Right atrium auricular region (tissue), 2 donors: ENCODE data around the gene GPR180. TPM values are rescaled to one million over a fixed set of nuclear protein-coding genes. Genes with fewer than 3 reads are reported as not detected.
A peak's percentile ranks its signal among the peaks of the same experiment; 100 is the strongest.

Source experiments
- DNase-seq: peaks from one replicate; pipeline ENCODE4 v3.0.0-alpha.2; 2019; ENCODE audit warnings: low spot score
- H3K27ac ChIP-seq, 2 donors: fragments of 200-600 bp; sonication (generic); 1 replicate in 1 of 2; 2 replicates in 1 of 2; pipeline ENCODE4 v1.5.1; 2016 to 2019
- H3K27me3 ChIP-seq, 2 donors: fragments of 200-600 bp; sonication (generic); one replicate each; pipeline versions ENCODE4 v1.5.1 to v1.6.0; 2017 to 2019
- H3K36me3 ChIP-seq: fragments of 200-600 bp; sonication (generic); one replicate; pipeline ENCODE4 v1.5.1; 2016
- H3K4me1 ChIP-seq, 2 donors: fragments of 200-600 bp; sonication (generic); one replicate each; pipeline versions ENCODE4 v1.5.1 to v1.6.0; 2017 to 2019
- H3K4me3 ChIP-seq, 2 donors: fragments of 200-600 bp; sonication (generic); 1 replicate in 1 of 2; 2 replicates in 1 of 2; pipeline ENCODE4 v1.5.1; 2017 to 2019; ENCODE audit warnings: mild to moderate bottlenecking in 1 of 2, moderate library complexity in 1 of 2
- H3K9me3 ChIP-seq, 2 donors: fragments of 200-600 bp; sonication (generic); one replicate each; pipeline ENCODE4 v1.5.1; 2019
- CTCF ChIP-seq, 2 donors: fragments of 200-600 bp; sonication (generic); IDR thresholded peaks; one replicate each; pipeline ENCODE4 v1.5.1; 2019; ENCODE audit warnings: antibody characterized with exemption in 2 of 2
- total RNA-seq, 2 donors: library from RNA; depleted of rRNA; stranded (reverse); fragments of >200 nt; gene quantifications; one replicate each; pipeline ENCODE4 v1.1.0, GENCODE V29; 2016

Gene GPR180
- total RNA-seq, 2 donors from 2014 or later = 3.8 to 5.0 TPM

DNA sequence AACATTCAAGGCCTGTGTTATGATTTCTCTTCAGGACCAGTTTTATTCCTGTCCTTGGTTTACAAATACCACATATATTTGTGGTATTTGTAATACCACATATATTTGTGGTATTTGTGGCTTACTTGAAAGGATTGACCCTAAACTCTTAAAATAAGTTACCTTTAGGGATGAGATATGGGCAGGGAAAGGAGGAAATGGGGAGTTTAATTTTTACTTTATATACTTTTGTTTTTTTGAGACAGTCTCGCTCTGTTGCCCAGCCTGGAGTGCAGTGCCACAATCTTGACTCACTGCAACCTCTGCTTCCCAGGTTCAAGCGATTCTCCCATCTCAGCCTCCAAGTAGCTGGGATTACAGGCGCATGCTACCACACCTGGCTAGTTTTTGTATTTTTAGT, 3.4 kb upstream of the GPR180 start:
- no peak overlapping the region for H3K27ac ChIP-seq
- peaks cover 0 to 20% of the 10 kb centered on the region in 2 donors for H3K4me1 ChIP-seq
- no peak overlapping the region for H3K4me3 ChIP-seq
- H3K9me3 ChIP-seq = no peaks in the 10 kb centered on the region
- H3K36me3 ChIP-seq = no peaks in the 10 kb centered on the region
- DNase-seq = no peak
- no peak for TF ChIP-seq CTCF (IDR thresholded peaks at IDR 0.05)
- H3K27me3 ChIP-seq = no peaks in the 10 kb centered on the region

DNA sequence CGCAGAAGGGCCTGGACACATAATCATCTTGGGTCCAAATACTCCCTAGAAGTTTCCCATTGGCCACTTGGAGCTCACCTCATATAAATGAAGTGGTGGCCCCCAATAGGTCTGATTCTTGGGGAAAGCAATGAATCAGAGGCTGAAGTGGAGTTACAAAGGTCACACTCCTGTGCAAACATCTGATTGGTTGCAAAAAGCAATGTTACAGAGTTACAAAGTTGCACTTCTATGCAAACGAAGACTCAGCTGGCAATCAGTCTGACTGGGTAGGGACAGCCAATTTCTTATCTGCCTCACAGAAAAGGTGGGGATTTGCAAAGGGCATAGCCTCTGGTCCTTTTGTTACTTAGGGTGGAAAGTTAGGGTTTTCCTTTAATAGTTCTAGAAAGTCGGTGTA, 1.8 kb upstream of the GPR180 start:
- Histone ChIP-seq H3K9me3 (no peaks in the 10 kb centered on the region), H3K4me1 (peaks cover 0 to 11% of the 10 kb centered on the region in 2 donors), H3K4me3 (no peak overlapping the region), H3K27me3 (no peaks in the 10 kb centered on the region), H3K36me3 (no peaks in the 10 kb centered on the region), H3K27ac (no peak overlapping the region)
- DNase-seq = no peak
- TF ChIP-seq CTCF (IDR thresholded peaks at IDR 0.05) = no peak

DNA sequence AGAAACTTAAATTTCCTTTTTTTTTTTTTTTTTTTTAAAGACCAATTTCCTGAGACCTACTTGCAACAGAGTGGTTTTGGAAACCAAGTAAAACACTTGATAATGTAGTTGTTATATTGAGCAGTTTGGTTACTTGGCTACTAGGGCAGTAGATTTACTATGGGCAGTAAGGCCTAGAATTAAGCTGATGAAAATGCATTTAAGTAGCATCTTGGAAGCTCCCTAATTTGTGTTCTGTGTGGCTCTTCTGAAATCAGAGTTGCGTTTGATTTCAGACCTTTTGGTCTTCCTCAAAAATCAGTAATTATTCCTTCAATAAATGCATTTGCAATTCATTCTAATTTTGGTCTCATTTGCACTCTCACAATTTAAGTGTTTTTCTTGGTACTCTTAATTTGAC, 810 bp downstream of the GPR180 start:
- DNase-seq = no peak
- Histone ChIP-seq H3K36me3 (peaks cover 10% of the 10 kb centered on the region), H3K9me3 (no peaks in the 10 kb centered on the region), H3K4me3 (peak overlapping the region; percentile 70 to 80), H3K27ac (peak overlapping the region; percentile 88 to 89), H3K27me3 (no peaks in the 10 kb centered on the region), H3K4me1 (no peaks in the 10 kb centered on the region)
- TF ChIP-seq CTCF (IDR thresholded peaks at IDR 0.05) = no peak

- Histone ChIP-seq H3K4me1 (no peaks in the 10 kb centered on the region), H3K27ac (no peak overlapping the region), H3K27me3 (no peaks in the 10 kb centered on the region), H3K9me3 (no peaks in the 10 kb centered on the region), H3K36me3 (peaks cover 21% of the 10 kb centered on the region), H3K4me3 (no peak overlapping the region)
- no peak for TF ChIP-seq CTCF (IDR thresholded peaks at IDR 0.05)
- DNase-seq = no peak
Observed at GRCh38 chr13:94607056-94607455, 5.4 kb downstream of the GPR180 start.

DNA sequence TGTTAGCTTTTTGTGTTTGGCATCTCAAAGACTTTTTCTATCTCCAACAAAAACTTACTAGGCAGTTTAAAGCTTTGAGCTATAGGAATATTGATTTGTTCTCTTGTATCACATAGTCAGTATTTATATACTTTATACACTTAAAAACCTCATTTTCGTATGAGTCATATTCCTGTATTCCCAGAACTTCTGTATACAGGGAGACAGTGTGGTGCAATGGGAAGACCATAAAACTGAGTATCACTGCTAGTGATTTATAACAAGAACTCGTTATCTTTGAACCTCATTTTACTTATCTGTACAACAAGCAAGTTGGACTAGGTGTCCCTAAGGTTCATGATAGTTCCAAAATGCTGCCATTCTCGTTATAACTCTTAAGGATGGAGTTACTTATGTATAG, 6.3 kb downstream of the GPR180 start:
- no peaks in the 10 kb centered on the region for H3K4me1 ChIP-seq
- no peak for DNase-seq
- no peak for TF ChIP-seq CTCF (IDR thresholded peaks at IDR 0.05)
- peaks cover 21% of the 10 kb centered on the region for H3K36me3 ChIP-seq
- H3K27me3 ChIP-seq = no peaks in the 10 kb centered on the region
- H3K9me3 ChIP-seq = no peaks in the 10 kb centered on the region
- H3K4me3 ChIP-seq = no peak overlapping the region
- H3K27ac ChIP-seq = no peak overlapping the region

GRCh38 chr13:94608586-94608985, 6.9 kb downstream of the GPR180 start:
- Histone ChIP-seq H3K4me1 (no peaks in the 10 kb centered on the region), H3K4me3 (no peak overlapping the region), H3K27ac (peak overlapping the region in 1 of 2 donors; percentile 63), H3K36me3 (peaks cover 21% of the 10 kb centered on the region), H3K27me3 (no peaks in the 10 kb centered on the region), H3K9me3 (no peaks in the 10 kb centered on the region)
- DNase-seq = no peak
- TF ChIP-seq CTCF (IDR thresholded peaks at IDR 0.05) = no peak
